Vagina (tissue), 2 donors: ENCODE results near the gene FYB2.

Experiments used
- CTCF ChIP-seq, 3 experiments: fragments of 450-650 bp in 2 of 3; fragments of 200-600 bp in 1 of 3; sonication (generic) in 1 of 3; IDR thresholded peaks; one replicate each; pipeline ENCODE4 v1.5.1; 2017 to 2019; ENCODE audit warnings: antibody characterized with exemption in 3 of 3, mild to moderate bottlenecking in 2 of 3, moderate library complexity in 2 of 3
- POLR2A ChIP-seq, 2 donors: fragments of 450-650 bp; IDR thresholded peaks; one replicate each; pipeline ENCODE4 v1.6.1; 2017; ENCODE audit warnings: antibody characterized with exemption in 2 of 2, mild to moderate bottlenecking in 2 of 2, moderate library complexity in 2 of 2

- TF ChIP-seq POLR2A (IDR thresholded peaks at IDR 0.05) (no peak), CTCF (IDR thresholded peaks at IDR 0.05) (no peak)
Measured at GRCh38 chr1:56728964-56729363, 90.2 kb downstream of the FYB2 start.
